G401.6 (cell line): Measurements from ENCODE around the gene RALGDS.

Source experiments
- FAIRE-seq: peaks from 2 replicates; lab custom pipeline; 2012; peaks lifted over from hg19 to GRCh38; lab: Jason Lieb, UNC

Gene RALGDS

DNA sequence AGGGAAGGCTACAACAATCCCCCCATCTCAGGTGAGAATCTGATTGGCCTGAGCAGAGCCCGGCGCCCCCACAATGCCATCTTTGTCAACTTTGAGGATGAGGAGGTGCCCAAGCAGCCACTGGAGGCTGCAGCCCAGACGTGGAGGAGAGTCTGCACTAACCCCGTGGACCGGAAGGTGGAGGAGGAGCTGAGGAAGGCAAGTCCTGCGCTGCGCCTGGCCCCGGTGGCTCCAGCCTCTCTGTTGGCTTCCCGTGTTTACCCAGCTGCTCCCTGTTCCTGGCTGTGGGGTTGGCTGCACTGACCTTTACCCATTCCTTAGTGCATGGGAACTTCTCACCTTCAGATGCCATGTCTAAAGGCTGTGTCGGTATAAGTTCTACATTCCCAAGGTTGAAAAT, 70.3 kb downstream of the RALGDS start:
- FAIRE-seq = no peak

DNA sequence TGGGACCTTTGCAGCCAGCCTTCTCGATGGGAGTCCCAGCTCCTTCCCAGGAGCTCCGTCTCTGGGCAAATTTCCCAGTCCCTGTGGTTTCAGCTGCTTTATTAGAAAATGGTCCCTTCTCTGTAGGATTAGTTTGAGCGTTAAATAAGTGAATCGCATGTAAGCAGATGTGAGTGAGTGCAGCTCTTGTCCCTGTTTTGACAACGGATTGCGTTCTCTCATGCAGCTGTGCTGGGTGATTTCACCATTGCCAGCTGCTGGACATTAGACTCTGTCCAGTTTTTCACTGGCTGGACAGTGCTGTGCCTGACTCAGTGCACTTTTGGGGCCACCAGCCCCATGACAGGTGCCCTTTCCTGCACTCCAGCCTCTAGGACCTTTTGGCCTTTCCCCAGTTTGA, 70.9 kb downstream of the RALGDS start:
- FAIRE-seq = no peak

DNA sequence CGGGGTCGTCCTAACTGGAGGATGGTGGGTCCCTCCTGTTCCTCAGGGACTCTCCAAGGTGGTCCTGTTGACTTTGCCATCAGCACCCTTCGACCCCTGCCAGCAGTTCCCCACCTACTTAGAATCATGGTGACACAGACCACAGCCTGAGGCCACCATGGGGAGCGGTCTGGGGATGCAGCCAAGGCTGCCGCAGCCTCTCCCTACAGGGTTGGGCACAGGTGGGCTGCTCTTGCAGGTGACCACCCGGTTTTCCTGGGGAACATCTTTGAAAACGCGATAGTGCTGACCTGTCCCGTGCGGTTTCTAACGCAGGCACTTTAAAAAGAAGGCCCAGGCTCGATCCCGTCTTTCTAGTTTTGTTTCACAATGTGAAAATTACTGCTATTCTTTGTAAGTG, 72.0 kb downstream of the RALGDS start:
- FAIRE-seq = no peak

DNA sequence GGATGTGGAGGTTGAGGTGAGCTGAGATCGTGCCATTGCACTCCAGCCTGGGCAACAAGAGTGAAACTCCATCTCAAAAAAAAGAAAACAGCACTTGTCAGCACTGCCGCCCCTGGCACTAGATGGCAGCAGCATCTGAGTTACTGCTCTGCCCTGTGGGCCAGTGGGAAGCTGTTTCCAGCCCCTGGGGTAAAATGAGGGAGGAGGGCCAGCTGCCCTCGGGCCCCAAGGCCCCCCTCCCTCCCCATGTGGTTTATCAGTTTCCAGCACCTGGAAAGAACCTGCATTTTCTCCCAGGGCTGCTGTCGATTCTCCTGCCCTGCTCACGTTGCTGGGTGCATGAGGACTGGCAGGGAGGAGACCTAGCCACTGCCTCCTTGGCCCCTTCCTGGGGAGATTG, 72.4 kb downstream of the RALGDS start:
- FAIRE-seq = no peak
